ENCODE results near the gene VAV2. TPM values are rescaled to one million over a fixed set of nuclear protein-coding genes. Genes with fewer than 3 reads are reported as not detected.

The VAV2 gene
- polyA plus RNA-seq, 1 experiment: 9.0 TPM

GRCh38 chr9:133853331-133853730 lies 138.8 kb downstream of the VAV2 start:
- TF ChIP-seq CTCF (IDR thresholded peaks at IDR 0.05; ENCODE audit: low read depth, low read length): no peak
- POLR2A ChIA-PET: interaction anchor here (0.9 kb wide), 1 partner anchor 20 kb away, joined by 4 read pairs; no protein-coding TSS in a partner anchor

GRCh38 chr9:133852431-133852830 lies 139.7 kb downstream of the VAV2 start:
- Histone ChIP-seq H3K4me3 (ENCODE audit: low read depth, low read length) (no peak overlapping the region), H3K27me3 (ENCODE audit: control insufficient read depth, insufficient read depth, low read length) (no peaks in the 10 kb centered on the region), H3K9me3 (ENCODE audit: control insufficient read depth, insufficient read depth, low read length) (peaks cover 6% of the 10 kb centered on the region; the same call in 1 of the 2 replicates), H3K27ac (ENCODE audit: low read depth, low read length) (no peak overlapping the region)
- DNase-seq (ENCODE audit: low read depth, low spot score): no peak
- no peak for TF ChIP-seq CTCF (IDR thresholded peaks at IDR 0.05; ENCODE audit: low read depth, low read length)
- ChIA-PET CTCF (no interaction called here), POLR2A (no interaction called here)

More at GRCh38 chr9:133853331-133853730, 138.8 kb downstream of the VAV2 start:
- CTCF ChIA-PET: no interaction called here
- no peak for DNase-seq (ENCODE audit: low read depth, low spot score)
- no peak overlapping the region for H3K27ac ChIP-seq (ENCODE audit: low read depth, low read length)
- H3K9me3 ChIP-seq (ENCODE audit: control insufficient read depth, insufficient read depth, low read length): peaks cover 6% of the 10 kb centered on the region; the same call in 1 of the 2 replicates
- no peak overlapping the region for H3K4me3 ChIP-seq (ENCODE audit: low read depth, low read length)
- H3K27me3 ChIP-seq (ENCODE audit: control insufficient read depth, insufficient read depth, low read length): no peaks in the 10 kb centered on the region

GRCh38 chr9:133851693-133852092 lies 140.4 kb downstream of the VAV2 start:
- no peak for DNase-seq (ENCODE audit: low read depth, low spot score)
- ChIA-PET CTCF (no interaction called here), POLR2A (no interaction called here)
- no peak for TF ChIP-seq CTCF (IDR thresholded peaks at IDR 0.05; ENCODE audit: low read depth, low read length)
- Histone ChIP-seq H3K27ac (ENCODE audit: low read depth, low read length) (no peak overlapping the region), H3K27me3 (ENCODE audit: control insufficient read depth, insufficient read depth, low read length) (no peaks in the 10 kb centered on the region), H3K4me3 (ENCODE audit: low read depth, low read length) (no peak overlapping the region), H3K9me3 (ENCODE audit: control insufficient read depth, insufficient read depth, low read length) (peaks cover 4% of the 10 kb centered on the region; the same call in 1 of the 2 replicates)

GRCh38 chr9:133850937-133851336 lies 141.2 kb downstream of the VAV2 start:
- Histone ChIP-seq H3K9me3 (ENCODE audit: control insufficient read depth, insufficient read depth, low read length) (peaks cover 2% of the 10 kb centered on the region; the same call in 1 of the 2 replicates), H3K27me3 (ENCODE audit: control insufficient read depth, insufficient read depth, low read length) (no peaks in the 10 kb centered on the region), H3K27ac (ENCODE audit: low read depth, low read length) (no peak overlapping the region), H3K4me3 (ENCODE audit: low read depth, low read length) (no peak overlapping the region)
- ChIA-PET CTCF (no interaction called here), POLR2A (no interaction called here)
- no peak for TF ChIP-seq CTCF (IDR thresholded peaks at IDR 0.05; ENCODE audit: low read depth, low read length)
- DNase-seq (ENCODE audit: low read depth, low spot score): no peak

GRCh38 chr9:133850161-133850560 lies 142.0 kb downstream of the VAV2 start:
- POLR2A ChIA-PET: no interaction called here
- Histone ChIP-seq H3K27ac (ENCODE audit: low read depth, low read length) (no peak overlapping the region), H3K9me3 (ENCODE audit: control insufficient read depth, insufficient read depth, low read length) (peaks cover 8% of the 10 kb centered on the region; the same call in 1 of the 2 replicates), H3K27me3 (ENCODE audit: control insufficient read depth, insufficient read depth, low read length) (no peaks in the 10 kb centered on the region), H3K4me3 (ENCODE audit: low read depth, low read length) (no peak overlapping the region)
- DNase-seq (ENCODE audit: low read depth, low spot score): no peak
- CTCF ChIA-PET: no interaction called here
- no peak for TF ChIP-seq CTCF (IDR thresholded peaks at IDR 0.05; ENCODE audit: low read depth, low read length)
